ENCODE results near the gene NXPE3. TPM values are rescaled to one million over a fixed set of nuclear protein-coding genes. Genes with fewer than 3 reads are reported as not detected.
"Not testable (repeated sequence)": the region's sequence is repeated elsewhere in the genome, so short reads cannot be mapped to it uniquely, and the experiment has no call there.

The NXPE3 gene
- total and polyA plus RNA-seq, 9 donors = 5.6 to 16.4 (median 13.1) TPM

GRCh38 chr3:101762041-101762646, 16.9 kb upstream of the NXPE3 start:
- DNase-seq = no peak
- no peaks in the 10 kb centered on the region for H3K27me3 ChIP-seq
- H3K36me3 ChIP-seq = no peaks in the 10 kb centered on the region
- intact Hi-C loops (cut with DNase I) = no loop called here
- no peaks in the 10 kb centered on the region for H3K4me1 ChIP-seq (ENCODE audit: insufficient read depth)
- TF ChIP-seq CTCF (IDR thresholded peaks at IDR 0.05) (no peak), POLR2A (IDR thresholded peaks at IDR 0.05) (no peak), EP300 (IDR thresholded peaks at IDR 0.05) (no peak)
- WGBS, 3 donors = 73 to 79% (median 75%) methylated on average over 3 of the region's 3 CpGs
- no peak overlapping the region for H3K4me3 ChIP-seq
- H3K9me3 ChIP-seq = no peaks in the 10 kb centered on the region
- H3K27ac ChIP-seq = no peak overlapping the region

GRCh38 chr3:101777745-101778281, 1.2 kb upstream of the NXPE3 start:
- H3K27me3 ChIP-seq; H3K4me1 ChIP-seq (ENCODE audit: insufficient read depth); intact Hi-C loops (cut with DNase I); H3K27ac ChIP-seq; H3K4me3 ChIP-seq; DNase-seq; H3K36me3 ChIP-seq; H3K9me3 ChIP-seq: not testable (repeated sequence)
- 86 to 88% (median 87%) methylated on average over 6 of the region's 6 CpGs for WGBS, 3 donors

DNA sequence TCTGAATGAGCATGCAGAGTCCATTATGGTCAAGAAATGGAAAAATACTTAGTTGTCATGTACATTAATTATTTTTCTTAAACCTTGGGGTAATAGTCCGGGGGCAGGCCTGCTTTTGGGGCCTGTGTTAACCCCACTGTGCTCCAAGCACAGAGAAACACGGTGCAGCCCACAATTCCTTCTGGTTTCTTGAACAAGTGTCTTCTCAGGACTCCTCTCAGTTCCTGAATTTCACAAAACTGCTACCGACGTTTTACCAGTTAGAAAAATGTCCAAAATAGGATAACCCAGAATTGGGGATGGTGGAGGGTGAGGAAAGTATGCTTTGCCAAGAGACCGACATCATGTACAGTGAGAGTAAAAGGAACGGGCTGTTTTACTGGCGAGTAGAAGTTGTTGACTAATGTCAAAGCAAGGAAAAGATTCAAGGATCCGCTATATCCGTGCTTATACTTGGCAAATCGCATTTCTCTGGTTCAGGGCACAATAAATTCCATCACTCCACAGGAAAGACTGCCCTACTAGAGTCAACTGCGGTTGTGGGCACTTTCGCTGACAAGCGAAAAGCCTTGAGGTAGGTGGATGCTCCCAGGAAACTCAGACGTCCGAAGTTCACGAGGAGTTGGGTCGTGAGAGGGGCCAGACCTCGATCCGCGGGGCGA, 495 bp upstream of the NXPE3 start:
- H3K36me3 ChIP-seq = no peaks in the 10 kb centered on the region
- H3K27ac ChIP-seq = peak overlapping the region; percentile 14 to 72
- TF ChIP-seq CTCF (IDR thresholded peaks at IDR 0.05) (no peak), EP300 (IDR thresholded peaks at IDR 0.05) (no peak), POLR2A (IDR thresholded peaks at IDR 0.05) (no peak)
- no peaks in the 10 kb centered on the region for H3K27me3 ChIP-seq
- peak overlapping the region; percentile 91 for H3K4me3 ChIP-seq
- WGBS, 3 donors = 10 to 22% (median 11%) methylated on average over 21 of the region's 21 CpGs
- H3K9me3 ChIP-seq = no peaks in the 10 kb centered on the region
- peaks cover 1% of the 10 kb centered on the region for H3K4me1 ChIP-seq (ENCODE audit: insufficient read depth)
- intact Hi-C loops (cut with DNase I) = no loop called here
- DNase-seq = no peak

GRCh38 chr3:101779822-101780381, 891 bp downstream of the NXPE3 start:
- Histone ChIP-seq H3K36me3 (no peaks in the 10 kb centered on the region), H3K9me3 (no peaks in the 10 kb centered on the region), H3K27ac (peak overlapping the region; percentile 14 to 72), H3K4me3 (peak overlapping the region; percentile 91), H3K27me3 (no peaks in the 10 kb centered on the region), H3K4me1 (ENCODE audit: insufficient read depth) (peaks cover 1% of the 10 kb centered on the region)
- TF ChIP-seq POLR2A (IDR thresholded peaks at IDR 0.05) = no peak
- 6 to 13% (median 10%) methylated on average over 9 of the region's 9 CpGs for WGBS, 3 donors
- intact Hi-C loops (cut with DNase I) = no loop called here
- DNase-seq = peak in 1 of 5 donors; percentile 61

- peaks cover 1% of the 10 kb centered on the region for H3K4me1 ChIP-seq (ENCODE audit: insufficient read depth)
- H3K27ac ChIP-seq = peak overlapping the region in 1 of 2 donors; percentile 72
- H3K27me3 ChIP-seq = no peaks in the 10 kb centered on the region
- peak in 3 of 5 donors; percentile 25 to 50 (median 25) for DNase-seq
- 8 to 21% (median 18%) methylated on average over 2 of the region's 2 CpGs for WGBS, 3 donors
- H3K4me3 ChIP-seq = no peak overlapping the region
- TF ChIP-seq POLR2A (IDR thresholded peaks at IDR 0.05) (no peak), EP300 (IDR thresholded peaks at IDR 0.05) (no peak), CTCF (IDR thresholded peaks at IDR 0.05) (no peak)
- H3K36me3 ChIP-seq = no peaks in the 10 kb centered on the region
- H3K9me3 ChIP-seq = no peaks in the 10 kb centered on the region
- intact Hi-C loops (cut with DNase I) = no loop called here
These were observed 1.6 kb downstream of the NXPE3 start for GRCh38 chr3:101780661-101781060.
